Measurements from ENCODE around the gene GPR62.

The GPR62 gene

DNA sequence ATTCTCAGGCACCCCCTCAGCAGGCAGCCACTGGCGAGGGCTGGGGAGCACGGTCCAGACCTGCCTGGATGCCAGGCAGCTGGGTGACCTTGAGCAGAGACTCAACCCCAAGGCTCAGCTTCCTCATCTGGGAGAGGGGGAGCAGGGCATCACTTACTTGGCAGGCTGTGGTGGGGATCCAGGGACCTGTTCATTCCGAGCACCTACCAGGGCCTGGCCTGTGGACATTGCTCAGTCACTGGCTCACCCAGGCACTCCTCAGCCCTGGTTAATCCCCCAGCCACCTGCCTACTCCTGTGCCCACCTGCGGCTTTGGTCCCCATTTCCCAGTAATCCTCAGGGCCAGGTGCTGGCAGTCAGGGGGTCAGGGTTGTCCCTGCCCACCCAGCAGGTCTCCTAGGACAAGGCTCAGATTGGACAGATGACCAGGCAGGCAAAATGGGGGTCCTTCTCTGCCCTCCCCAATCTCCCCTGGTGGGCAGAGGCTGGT lies 49.8 kb downstream of the GPR62 start:
- no peak for DNase-seq
- in situ Hi-C loops (cut with MboI; ENCODE audit: low pct_unique_long_range_greater_than_20kb, low sequenced_read_pairs): loop anchor here (10.0 kb wide), 1 partner anchor 130 kb away; no protein-coding TSS in a partner anchor

DNA sequence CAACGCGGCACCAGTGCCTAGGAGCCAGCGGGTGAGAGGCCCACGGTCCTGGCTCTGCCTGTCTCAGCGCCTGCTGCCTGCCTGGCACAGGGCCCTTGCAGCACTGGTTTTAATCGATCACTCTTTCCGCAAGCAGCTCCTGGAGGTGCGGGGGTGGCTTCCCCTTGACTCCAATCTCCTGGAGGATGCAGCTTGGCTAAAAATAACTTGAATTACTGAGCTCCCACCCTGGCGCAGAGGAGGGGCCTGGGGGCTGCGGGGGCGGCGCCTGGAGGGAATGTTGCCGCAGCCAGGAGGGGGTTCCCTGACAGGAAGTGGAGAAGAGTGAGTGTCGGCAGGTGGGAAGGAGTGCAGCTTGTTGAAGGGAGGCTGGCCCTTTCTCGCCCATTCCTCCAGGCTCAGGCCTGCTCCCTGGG lies 50.4 kb downstream of the GPR62 start:
- in situ Hi-C loops (cut with MboI; ENCODE audit: low pct_unique_long_range_greater_than_20kb, low sequenced_read_pairs): loop anchor here (10.0 kb wide), 1 partner anchor 129 kb away; no protein-coding TSS in a partner anchor
- DNase-seq: peak; percentile 87

DNA sequence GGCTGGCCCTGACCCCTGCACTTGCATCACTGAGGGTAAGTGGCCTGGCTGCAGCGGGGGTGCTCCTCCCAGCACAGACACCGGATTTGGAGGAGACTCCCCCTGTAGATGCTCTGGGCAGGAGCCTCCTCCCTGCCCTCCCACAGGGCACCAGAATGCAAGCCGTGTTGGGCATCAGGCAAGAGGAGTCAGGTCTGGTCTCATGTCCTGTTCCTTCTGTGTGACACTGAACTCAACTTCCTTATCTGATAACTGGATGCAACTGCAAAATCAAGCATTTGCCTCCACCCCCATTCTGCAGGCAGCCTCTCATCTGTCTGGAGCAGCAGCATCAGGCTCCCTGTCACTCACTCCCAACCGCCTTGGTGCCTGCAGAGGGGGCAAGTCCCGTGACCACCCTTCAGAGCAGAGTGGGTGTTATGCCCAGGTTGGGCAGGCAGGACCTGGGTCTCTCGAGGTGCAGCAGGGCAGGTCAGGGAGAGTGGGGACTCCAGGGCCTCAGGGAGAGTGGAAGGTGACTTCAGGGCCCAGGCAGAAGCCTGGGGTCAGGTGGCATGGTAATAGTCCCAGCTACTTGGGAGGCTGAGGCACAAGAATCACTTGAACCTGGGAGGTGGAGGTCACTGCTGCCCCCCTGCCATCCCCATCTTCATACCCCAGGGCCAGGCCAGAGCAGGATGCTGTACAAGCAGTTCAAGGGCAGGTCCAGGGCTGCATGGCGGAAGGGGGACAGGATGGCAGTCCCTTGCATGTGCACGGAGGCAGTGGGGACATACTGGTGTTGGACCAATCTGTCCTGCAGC lies 51.0 kb downstream of the GPR62 start:
- in situ Hi-C loops (cut with MboI; ENCODE audit: low pct_unique_long_range_greater_than_20kb, low sequenced_read_pairs): loop anchor here (10.0 kb wide), 1 partner anchor 129 kb away; no protein-coding TSS in a partner anchor
- DNase-seq: peak; percentile 55

DNA sequence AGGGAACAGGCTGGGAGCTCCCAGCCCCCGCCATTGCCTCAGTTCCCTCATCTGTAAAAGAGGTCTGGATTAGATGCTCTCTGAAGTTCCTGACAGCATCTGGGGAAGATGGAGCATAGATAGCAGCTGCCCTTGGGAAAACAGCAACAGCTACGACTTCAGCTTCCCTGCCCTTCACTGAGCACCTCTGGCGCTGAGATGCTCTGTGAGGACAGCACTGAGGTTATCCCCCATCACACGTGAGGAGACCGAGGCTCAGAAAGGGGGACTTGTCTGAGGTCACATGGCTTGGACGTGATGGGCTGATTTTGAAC lies 51.6 kb downstream of the GPR62 start:
- in situ Hi-C loops (cut with MboI; ENCODE audit: low pct_unique_long_range_greater_than_20kb, low sequenced_read_pairs): loop anchor here (10.0 kb wide), 1 partner anchor 128 kb away; no protein-coding TSS in a partner anchor
- DNase-seq: no peak
